NCI-H774 (cell line): ENCODE measurements around the gene GOLGA8H.
"Not testable (repeated sequence)": the region's sequence is repeated elsewhere in the genome, so short reads cannot be mapped to it uniquely, and the experiment has no call there.

Source experiments
- DNase-seq: peaks from one replicate; lab custom pipeline; 2025; lab: John Stamatoyannopoulos, UW

The GOLGA8H gene, protein sequence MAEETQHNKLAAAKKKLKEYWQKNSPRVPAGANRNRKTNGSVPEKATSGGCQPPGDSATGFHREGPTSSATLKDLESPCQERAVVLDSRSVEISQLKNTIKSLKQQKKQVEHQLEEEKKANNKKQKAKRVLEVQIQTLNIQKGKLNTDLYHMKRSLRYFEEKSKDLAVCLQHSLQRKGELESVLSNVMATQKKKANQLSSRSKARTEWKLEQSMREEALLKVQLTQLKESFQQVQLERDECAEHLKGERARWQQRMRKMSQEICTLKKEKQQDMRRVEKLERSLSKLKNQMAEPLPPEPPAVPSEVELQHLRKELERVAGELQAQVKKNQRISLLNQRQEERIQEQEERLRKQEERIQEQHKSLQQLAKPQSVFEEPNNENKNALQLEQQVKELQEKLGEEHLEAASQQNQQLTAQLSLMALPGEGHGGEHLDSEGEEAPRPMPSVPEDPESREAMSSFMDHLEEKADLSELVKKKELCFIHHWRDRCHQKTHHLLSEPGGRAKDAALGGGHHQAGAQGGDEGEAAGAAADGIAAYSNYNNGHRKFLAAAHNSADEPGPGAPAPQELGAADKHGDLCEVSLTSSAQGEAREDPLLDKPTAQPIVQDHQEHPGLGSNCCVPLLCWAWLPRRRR

DNA sequence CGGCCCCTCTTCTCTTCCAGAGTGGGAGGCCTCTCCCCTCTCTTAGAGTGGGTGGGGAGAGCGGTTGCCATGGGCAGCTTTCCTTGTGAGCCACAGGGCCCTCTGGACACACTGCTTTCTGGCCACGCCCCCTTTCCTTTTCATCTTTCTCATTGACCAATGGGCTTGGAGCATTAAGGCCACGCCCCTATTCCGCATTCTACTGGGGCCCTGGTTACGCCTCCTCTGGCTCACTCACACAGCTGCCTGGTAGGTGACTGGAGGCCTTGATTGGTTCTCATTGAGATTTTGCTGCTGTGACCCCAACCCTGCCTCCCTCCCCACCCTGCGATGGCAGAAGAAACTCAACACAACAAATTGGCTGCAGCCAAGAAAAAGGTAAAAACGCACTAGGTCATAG is at the start of gene GOLGA8H:
Gene GOLGA8H (plus strand): TSS at position 233 of the 400 bp plus-strand sequence. CDS start 98 bp downstream, at position 331.
- DNase-seq = not testable (repeated sequence)

- DNase-seq = not testable (repeated sequence)
Measured at GRCh38 chr15:30566949-30567348, 36.9 kb upstream of the GOLGA8H start.

GRCh38 chr15:30573012-30573491 is 30.8 kb upstream of the GOLGA8H start:
- not testable (repeated sequence) for DNase-seq

- DNase-seq = not testable (repeated sequence)
Measured at GRCh38 chr15:30579394-30579970, 24.3 kb upstream of the GOLGA8H start.

GRCh38 chr15:30580716-30581115 is 23.1 kb upstream of the GOLGA8H start:
- not testable (repeated sequence) for DNase-seq

DNA sequence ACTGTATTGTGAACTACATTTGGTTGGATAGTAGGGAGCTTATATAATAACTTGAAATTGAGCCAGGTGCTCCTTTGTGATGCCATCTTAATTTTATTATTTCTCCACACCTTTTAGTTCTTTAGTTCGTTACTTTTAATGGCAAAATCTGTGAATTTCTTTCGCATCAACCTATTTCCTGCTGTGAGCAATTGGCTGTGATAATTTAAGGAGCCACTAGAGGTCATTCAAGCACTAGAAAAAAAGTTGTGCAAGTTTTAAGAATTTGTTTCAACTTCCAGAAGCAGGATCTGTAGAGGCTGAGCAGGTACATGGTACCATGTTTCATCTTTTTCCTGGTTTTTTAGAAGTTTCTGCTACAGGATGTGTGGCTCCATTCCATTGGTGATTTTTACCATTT is 4.9 kb upstream of the GOLGA8H start:
- DNase-seq = not testable (repeated sequence)

- not testable (repeated sequence) for DNase-seq
Measured at GRCh38 chr15:30612271-30612670, 8.4 kb downstream of the GOLGA8H start.

DNA sequence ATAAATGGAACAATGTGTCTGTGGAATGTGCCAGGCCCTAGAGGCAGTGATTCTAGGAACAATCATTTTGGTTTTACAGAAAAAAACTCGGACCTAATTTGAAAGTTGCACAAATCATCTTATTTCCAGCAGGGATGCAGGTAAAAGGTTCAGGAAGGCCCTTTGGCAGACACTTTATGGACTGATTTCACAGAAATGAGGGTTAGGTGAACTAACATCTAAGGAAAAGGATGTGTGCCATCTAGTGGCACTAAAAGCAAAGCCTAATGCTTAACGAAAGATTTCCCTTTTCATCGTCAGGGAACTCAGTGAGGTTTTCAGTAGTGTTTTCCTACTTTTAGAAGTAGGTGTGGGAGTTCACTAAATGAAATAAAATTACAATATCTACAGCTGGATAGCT is 17.5 kb downstream of the GOLGA8H start:
- not testable (repeated sequence) for DNase-seq

DNA sequence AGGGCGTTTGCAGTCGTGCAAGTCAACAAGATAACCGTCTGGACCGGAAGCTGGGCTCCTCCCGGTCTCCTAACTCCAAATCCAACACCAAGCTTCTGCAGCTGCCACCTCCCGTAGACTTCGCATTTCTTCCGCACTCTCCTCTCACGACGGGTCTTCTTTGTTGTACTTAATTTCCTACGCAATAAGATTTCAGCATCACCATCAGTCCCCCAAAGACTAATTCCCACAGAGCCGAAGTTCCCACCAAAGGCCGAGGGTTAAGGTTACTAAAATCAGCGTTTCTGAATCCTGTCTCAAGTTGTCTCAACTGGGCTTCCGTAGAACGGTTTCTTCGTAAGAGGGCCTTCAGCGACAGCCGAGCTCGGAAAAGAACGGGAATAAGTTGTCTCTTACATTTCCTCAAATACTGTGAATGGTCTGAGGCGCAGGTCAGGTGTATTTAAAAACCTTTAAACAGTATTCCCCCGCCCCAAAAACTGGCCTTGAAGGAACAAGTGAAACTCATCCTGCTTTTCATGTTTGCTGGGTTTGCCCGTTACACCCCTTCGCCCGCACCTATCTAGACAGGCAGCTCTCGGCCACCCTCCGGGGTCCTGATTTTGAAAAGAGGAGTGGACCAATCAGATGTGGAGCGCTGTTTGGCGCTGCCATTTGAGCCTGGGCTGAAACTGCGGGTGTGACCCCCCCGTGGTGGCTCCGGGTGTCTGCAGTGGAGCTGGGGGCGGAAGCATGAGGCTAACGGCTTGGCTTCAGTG is 21.8 kb downstream of the GOLGA8H start, which contains the start of gene ARHGAP11B:
Gene ARHGAP11B (plus strand): TSS at position 693 of the 758 bp plus-strand sequence.
- DNase-seq = not testable (repeated sequence)

GRCh38 chr15:30626194-30626565 is 22.4 kb downstream of the GOLGA8H start:
- DNase-seq = not testable (repeated sequence)

- DNase-seq = not testable (repeated sequence)
Measured at GRCh38 chr15:30626632-30627031, 22.8 kb downstream of the GOLGA8H start.

DNA sequence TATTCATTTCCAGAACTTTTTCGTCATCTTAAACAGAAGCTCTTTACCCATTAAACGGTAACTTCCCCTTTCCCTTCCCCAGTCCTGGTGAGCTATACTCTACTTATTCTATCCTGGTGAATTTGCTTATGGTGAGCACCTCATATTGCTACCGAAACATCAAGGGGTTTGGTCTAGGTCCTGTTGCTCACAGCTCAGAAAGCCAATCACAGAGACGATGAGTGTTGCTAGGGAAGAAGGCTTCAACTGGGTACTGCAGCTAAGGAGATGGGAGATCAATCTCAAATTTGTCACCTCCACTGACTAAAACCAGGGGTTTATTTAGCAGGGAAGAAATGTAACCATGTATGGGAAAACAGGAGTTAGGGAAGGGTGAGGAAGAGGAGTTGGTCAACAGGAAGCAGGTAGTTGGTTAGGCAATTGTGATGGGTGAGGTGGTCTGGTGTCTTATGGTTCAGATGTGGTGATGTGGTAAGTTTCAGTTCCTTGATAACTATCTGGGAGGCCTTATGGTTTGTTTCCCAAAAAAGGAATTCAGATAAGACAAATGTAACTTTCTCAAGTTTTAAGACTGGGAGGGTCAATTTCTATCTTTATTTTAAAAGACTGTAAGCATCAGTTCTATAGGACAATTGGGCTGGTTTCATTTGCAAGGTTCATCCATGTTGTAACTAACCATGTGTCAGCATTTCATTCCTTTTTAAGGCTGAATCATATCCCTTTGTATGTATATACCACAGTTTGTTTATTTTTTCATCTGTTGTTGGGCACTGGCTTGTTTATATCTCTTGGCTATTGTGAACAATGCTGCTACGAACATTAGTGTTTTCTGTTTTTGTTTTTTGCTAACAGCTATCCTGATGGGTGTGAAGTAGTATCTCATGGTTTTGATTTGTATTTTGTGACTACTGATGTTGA is 46.4 kb downstream of the GOLGA8H start:
- DNase-seq = no peak

GRCh38 chr15:30661154-30661553 is 57.3 kb downstream of the GOLGA8H start:
- not testable (repeated sequence) for DNase-seq
